CD4-positive, alpha-beta T cell treated with Interleukin-2 at 100 ng/mL for 4 hours (primary cell): ENCODE results near the gene PISD.
"Not testable (repeated sequence)": the region's sequence is repeated elsewhere in the genome, so short reads cannot be mapped to it uniquely, and the experiment has no call there.

Source experiments
- DNase-seq: peaks from one replicate; pipeline ENCODE4 v3.0.0-alpha.2; 2020; ENCODE audit warnings: low spot score

Gene PISD

GRCh38 chr22:31661851-31662667 lies at the start of gene PISD:
Gene PISD, minus strand, starts transcription at chr22:31662215. Its CDS starts 7 bp downstream, at chr22:31662208.
- DNase-seq = peak; percentile 97

GRCh38 chr22:31711226-31711625 lies 49.2 kb upstream of the PISD start:
- not testable (repeated sequence) for DNase-seq

- DNase-seq = no peak
These were observed 45.5 kb upstream of the PISD start for GRCh38 chr22:31707519-31707918.

GRCh38 chr22:31695423-31695822 lies 33.4 kb upstream of the PISD start:
- no peak for DNase-seq

- not testable (repeated sequence) for DNase-seq
These were observed 32.0 kb upstream of the PISD start for GRCh38 chr22:31694046-31694445.

GRCh38 chr22:31692186-31692886 lies 30.3 kb upstream of the PISD start:
- DNase-seq = peak; percentile 48

GRCh38 chr22:31691408-31691807 lies 29.4 kb upstream of the PISD start:
- DNase-seq = no peak

GRCh38 chr22:31683181-31684105 lies 21.4 kb upstream of the PISD start:
- DNase-seq = no peak

- DNase-seq = no peak
These were observed 20.7 kb upstream of the PISD start for GRCh38 chr22:31682751-31683150.

- DNase-seq = no peak
These were observed 19.6 kb upstream of the PISD start for GRCh38 chr22:31681349-31682345.

- no peak for DNase-seq
These were observed 18.9 kb upstream of the PISD start for GRCh38 chr22:31680861-31681341.

- DNase-seq = no peak
These were observed 16.7 kb upstream of the PISD start for GRCh38 chr22:31678748-31679147.

- DNase-seq = peak; percentile 96
These were observed 14.7 kb upstream of the PISD start for GRCh38 chr22:31676700-31677099.

- DNase-seq = not testable (repeated sequence)
These were observed 12.2 kb upstream of the PISD start for GRCh38 chr22:31674219-31674618.

- not testable (repeated sequence) for DNase-seq
These were observed 6.8 kb upstream of the PISD start for GRCh38 chr22:31668849-31669248.

GRCh38 chr22:31662668-31663037 lies 638 bp upstream of the PISD start:
- no peak for DNase-seq

- peak; percentile 73 for DNase-seq
These were observed 1.1 kb downstream of the PISD start for GRCh38 chr22:31660860-31661341.

GRCh38 chr22:31659246-31659645 lies 2.8 kb downstream of the PISD start:
- no peak for DNase-seq

- DNase-seq = no peak
These were observed 7.6 kb downstream of the PISD start for GRCh38 chr22:31654408-31654807.

- no peak for DNase-seq
These were observed 8.1 kb downstream of the PISD start for GRCh38 chr22:31653944-31654343.
